ENCODE results near the gene FASTK.

GRCh38 chr7:151032936-151033863 is 47.4 kb downstream of the FASTK start:
- no peak for TF ChIP-seq POLR2A (IDR thresholded peaks at IDR 0.05; ENCODE audit: low read depth, low read length)
- TF ChIP-seq PAX5 (IDR thresholded peaks at IDR 0.05; ENCODE audit: insufficient read depth, low read length, severe bottlenecking), result no peak

Measured in GM12891 (cell line).